ENCODE results near the gene ESCO1.
"Not testable (repeated sequence)": the region's sequence is repeated elsewhere in the genome, so short reads cannot be mapped to it uniquely, and the experiment has no call there.

ESCO1 gene, protein sequence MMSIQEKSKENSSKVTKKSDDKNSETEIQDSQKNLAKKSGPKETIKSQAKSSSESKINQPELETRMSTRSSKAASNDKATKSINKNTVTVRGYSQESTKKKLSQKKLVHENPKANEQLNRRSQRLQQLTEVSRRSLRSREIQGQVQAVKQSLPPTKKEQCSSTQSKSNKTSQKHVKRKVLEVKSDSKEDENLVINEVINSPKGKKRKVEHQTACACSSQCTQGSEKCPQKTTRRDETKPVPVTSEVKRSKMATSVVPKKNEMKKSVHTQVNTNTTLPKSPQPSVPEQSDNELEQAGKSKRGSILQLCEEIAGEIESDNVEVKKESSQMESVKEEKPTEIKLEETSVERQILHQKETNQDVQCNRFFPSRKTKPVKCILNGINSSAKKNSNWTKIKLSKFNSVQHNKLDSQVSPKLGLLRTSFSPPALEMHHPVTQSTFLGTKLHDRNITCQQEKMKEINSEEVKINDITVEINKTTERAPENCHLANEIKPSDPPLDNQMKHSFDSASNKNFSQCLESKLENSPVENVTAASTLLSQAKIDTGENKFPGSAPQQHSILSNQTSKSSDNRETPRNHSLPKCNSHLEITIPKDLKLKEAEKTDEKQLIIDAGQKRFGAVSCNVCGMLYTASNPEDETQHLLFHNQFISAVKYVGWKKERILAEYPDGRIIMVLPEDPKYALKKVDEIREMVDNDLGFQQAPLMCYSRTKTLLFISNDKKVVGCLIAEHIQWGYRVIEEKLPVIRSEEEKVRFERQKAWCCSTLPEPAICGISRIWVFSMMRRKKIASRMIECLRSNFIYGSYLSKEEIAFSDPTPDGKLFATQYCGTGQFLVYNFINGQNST
- 67.0 reads per million, percentile 74 among the genes with 10 or more reads in this experiment for total RNA-seq

DNA sequence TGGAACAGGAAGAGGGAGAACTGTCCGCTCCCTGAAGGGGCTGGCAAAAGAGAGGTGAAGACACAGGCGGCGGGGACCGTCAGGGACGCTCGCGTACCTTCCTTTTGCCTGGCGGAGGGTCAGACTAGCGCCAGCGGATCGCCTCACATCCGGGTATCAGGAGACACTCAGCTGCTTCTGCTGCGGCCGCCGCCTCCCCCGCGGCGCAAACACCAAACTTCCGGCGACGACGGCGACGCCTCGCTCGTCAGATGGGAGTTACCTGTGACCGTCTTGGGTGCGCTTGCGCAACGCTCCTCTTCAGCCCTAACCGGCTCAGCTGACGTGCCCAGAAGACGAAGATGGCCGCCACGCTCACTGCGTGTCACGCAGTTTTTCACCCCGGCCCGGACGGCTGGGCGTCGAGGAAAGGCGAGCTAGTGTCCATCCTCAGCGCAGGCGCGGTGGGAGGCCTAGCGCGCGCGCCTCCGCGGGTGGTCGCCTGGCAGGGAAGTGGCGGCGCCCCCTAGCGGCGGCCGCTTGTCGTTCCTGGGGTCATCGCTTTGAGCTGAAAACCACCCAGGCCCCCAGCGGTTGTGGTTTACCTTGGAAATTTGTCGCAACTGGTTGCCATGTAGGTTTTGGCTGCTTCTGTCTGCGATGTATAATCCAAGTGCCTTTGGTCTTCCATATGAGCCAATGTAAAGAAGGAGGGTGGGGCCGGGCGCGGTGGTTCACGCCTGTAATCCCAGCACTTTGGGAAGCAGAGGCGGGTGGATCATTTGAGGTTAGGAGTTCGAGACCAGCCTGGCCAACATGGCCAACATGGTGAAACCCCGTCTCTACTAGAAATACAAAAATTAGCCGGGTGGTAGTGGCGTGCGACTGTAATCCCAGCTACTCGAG, at the start of gene ESCO1:
TSS of gene ESCO1 (minus strand) at position 179 of the 885 bp plus-strand sequence. CDS start 25,861 bp downstream, outside the sequence.
- DNase-seq, result peak; percentile 88

DNA sequence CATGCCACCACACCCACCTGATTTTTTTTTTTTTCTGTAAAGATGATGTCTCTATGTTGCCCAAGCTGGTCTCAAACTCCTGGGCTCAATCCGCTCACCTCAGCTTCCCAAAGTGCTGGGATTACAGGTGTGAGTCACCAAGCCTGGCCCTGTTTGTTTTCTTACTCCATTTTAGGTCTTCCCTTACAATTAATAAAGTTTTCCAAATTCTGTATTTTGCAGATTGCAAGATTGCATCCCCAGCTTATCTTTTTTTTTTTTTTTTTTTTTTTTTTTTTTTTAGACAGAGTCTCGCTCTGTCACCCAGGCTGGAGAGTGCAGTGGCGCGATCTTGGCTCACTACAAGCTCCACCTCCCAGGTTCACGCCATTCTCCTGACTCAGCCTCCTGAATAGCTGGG, 39.9 kb upstream of the ESCO1 start:
- not testable (repeated sequence) for DNase-seq

DNA sequence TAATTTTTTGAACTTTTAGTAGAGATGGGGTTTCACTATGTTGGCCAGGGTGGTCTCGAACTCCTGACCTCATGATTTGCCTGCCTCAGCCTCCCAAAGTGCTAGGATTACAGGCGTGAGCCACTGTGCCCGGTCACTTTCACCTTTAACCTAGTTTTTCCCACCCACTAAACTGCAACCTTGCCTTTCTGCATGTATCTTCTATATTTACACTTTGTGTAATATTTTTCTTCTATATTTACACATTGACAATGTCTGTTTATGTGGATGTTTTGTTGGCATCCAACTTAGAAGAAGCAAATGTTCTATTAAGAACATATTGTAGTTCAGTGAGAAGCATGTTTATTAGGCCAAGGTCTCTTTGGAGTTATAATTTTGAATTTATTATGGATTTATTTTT, 38.3 kb upstream of the ESCO1 start:
- no peak for DNase-seq

DNA sequence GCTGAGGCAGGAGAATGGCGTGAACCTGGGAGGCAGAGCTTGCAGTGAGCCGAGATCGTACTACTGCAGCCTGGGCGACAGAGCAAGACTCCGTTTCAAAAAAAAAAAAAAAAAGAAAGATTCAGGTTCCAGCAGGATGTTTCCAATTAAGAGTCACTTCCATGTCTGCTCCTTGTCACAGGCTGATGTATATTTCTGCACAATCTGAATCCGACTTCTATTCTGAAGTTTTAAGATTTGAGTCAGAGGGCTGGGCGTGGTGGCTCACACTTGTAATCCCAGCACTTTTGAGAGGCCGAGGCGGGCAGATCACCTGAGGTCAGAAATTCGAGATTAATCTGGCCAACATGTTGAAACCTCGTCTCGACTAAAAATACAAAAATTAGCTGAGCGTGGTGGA, 36.3 kb upstream of the ESCO1 start:
- no peak for DNase-seq

DNA sequence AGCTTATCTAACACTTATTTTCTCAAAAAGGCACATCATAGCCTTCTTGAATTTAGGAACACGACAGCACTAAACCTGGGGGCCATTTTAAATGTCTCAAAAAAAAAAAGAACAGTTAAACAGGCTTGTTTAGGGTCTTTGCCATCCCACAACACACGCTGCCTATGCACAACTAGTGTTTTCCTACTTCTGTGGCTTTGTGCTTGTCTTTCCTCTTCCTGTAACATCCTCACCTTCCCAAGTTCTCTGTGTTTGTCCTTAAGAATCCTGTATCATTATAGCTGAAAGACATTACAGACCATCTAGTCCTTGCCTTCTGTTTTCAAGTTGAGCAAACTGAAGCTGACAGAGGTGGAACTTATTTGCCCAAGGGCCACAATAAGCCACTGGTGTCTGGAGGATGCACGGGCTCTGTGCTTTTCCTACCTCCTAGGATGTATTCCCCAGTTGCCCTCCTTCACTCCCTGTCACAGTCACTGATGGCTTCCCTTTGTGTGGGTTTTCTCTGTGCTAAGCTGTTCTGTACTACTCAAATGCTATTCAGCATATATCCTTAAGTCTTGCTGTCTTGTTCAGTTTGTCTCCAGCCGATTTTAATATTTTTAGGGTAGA, 34.2 kb upstream of the ESCO1 start:
- no peak for DNase-seq

DNA sequence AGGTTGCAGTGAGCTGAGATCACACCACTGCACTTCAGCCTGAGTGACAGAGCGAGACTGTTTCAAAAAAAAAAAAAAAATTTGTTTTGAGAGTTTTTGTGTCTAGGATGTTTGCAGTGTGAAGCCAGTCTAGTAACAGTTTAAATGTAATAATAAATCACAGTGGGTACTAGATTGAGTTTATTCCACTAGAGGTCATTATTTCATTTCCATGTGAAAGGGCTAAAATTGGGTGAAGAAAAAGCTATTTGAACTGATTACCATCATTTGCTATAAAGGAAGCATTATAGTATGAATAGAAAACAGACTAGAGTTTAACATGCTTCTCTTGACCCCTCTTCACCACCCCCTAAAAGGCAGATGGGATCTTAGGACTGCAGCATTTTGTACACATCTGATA, 31.9 kb upstream of the ESCO1 start:
- DNase-seq, result no peak

DNA sequence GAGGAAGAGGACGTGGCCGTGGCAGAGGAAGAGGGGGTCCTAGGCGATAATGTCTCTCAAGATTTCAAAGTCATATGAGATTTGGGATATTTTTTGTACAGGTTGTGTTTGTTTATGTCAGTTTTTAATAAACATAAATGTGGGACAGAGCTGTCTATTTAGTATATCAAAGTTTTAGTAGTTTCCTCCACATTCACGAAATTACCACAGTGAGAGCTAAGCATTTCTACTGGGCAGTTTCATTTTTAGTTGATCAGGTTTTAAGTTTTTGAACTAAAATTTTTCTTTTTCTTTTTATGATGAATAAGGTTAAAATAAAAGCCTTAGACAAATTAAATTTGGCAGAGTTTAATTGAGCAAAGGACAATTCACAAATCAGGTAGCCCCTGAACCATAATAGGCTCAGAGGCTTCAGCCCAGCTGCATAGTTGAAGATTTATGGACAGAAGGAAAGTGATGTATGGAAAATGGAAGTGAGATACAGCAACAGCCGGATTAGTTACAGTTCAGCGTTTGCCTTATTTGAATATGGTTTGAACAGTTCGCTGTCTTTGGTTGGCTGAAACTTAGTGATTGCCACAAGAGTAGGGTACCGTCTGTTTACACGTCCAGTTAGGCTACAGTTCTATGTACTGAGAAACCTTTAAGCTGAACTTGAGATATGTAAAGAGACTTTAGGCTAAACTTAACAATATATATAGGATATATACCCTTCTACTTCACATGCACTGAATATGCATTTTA, 28.8 kb upstream of the ESCO1 start:
- DNase-seq, result no peak

DNA sequence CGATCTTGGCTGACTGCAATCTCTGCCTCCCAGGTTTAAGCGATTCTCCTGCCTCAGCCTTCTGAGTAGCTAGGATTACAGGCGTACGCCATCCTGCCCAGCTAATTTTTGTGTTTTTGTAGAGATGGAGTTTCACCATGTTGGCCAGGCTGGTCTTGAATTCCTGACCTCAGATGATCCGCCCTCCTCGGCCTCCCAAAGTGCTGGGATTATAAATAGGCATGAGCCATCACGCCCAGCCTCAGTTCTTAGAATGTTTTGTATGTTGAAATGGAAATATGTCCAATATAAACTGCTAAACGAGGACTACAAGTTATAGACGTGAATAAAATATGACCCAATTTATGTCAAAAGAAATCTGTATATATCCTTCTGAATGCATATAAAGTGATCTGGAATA, 21.1 kb upstream of the ESCO1 start:
- DNase-seq, result not testable (repeated sequence)

DNA sequence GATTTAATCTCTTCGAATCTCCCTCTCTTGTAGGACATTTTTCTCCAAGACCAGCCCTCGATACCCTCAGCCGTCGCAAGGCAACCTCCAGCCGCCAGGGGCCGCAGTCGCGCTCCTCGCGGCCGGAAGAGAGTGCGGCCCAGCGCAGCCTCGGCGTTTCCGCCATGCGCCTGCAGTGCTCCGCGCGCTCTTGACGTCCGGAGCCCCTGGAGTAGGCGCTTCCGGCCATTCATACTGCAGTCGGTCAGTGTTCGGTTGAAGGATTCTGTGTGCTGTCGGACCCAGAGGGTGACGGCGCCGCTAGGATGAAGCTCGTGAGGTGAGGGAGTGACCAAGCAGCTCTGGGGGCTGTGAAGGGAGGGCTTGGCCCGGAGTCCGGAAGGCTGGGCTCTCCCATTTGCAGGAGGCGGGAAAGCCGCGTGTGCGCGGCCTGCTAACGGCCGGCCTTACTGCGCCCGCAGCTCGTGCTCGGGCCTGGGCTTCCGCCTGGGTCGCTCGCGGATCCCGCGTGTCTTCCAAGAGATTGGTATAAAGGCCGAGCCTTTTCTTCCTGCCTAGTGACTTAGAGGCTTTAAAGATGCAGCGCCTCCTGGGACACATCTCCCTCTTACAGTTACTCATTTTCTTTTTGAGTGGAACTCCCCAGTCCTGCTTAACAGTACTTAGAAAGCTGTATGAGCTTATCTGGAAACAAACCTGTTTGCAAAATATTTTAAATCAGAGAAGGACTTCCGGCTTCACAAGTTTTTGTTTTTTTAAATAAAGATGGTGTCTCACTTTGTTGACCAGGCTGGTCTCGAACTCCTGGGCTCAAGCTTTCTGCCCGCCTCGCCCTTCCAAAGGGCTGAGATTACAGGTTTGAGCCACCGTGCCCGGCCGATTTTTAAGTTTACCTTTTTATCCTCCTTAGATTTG, 11.9 kb upstream of the ESCO1 start, which contains the start of gene SNRPD1:
TSS of gene SNRPD1 (plus strand) at position 190 of the 915 bp plus-strand sequence. CDS start at position 306, 116 bp downstream.
- DNase-seq, result peak; percentile 81

DNA sequence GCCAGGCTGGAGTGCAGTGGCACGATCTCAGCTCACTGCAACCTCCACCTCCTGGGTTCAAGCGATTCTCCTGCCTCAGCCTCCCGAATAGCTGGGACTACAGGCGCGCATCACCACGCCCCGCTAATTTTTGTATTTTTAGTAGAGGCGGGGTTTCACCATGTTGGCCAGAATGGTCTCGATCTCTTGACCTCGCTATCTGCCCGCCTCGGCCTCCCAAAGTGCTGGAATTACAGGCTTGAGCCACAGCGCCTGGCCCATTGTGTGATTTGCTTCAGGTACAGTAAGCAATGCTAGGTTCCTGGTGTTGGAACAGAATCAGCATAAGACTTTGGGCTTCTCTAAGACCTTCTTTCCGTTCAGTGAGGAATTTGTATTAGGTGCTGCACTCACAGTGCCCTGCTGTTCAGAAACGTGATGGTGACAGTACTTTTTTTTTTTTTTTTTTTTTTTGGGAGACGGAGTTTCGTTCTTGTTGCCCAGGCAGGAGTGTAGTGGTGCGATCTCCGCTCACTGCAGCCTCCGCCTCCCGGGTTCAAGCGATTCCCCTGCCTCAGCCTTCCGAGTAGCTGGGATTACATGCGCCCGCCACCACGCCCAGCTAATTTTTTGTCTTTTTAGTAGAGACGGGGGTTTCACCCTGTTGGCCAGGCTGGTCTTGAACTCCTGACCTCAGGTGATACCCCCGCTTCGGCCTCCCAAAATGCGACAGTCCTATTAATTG, 11.1 kb upstream of the ESCO1 start:
- DNase-seq, result not testable (repeated sequence)

DNA sequence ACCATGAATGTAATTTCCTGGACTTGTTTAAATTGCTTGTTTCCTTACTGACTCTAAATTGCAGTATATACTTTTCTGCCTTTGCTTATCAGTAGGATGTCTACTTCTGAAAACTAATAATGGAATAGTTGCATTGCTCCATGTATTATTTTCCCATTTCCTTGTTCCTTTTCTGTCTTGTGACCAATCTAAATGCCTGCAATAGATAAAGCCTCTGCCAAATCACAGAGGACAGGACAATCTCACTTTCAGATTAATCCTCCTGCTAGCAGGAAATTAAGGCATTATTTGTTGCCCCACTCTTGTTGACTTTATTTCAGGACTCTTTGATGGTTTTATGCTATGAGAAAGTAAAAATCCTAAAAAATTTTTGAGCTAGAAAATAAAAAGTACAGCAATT, 4.7 kb upstream of the ESCO1 start:
- DNase-seq, result no peak

DNA sequence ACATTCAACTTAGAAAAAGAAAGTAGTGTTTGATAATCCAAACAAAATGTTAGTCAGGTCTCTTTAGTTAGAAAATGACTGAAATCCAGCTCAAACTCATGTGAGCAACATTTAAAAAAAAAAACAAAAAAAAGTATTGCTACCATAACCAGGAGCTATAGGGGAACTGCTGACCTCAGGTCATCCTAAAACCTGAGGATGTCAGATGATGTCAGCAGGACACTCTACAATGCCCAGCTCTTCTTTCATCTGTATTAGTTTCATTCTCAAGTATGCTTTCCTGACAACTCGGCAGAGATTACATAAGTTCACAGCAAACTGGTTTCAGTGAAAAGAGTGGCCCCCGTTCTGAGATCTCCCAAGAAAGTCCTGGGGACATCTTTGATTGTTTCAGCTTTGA, 4.2 kb upstream of the ESCO1 start:
- no peak for DNase-seq

DNA sequence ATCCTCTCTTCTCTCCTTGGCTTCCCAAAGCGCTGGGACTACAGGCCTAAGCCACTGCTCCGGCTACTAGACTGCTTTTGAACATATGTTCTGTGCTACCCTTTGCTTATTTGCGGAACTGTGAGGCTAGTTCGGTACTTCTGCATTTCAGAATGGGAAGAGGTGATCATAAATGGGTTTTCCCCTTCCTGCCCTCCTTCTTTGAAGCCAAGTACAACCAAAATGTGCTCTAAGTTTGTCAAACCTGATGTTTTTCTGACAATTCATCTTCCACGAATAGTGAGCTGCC, 1.7 kb upstream of the ESCO1 start:
- DNase-seq, result no peak

DNA sequence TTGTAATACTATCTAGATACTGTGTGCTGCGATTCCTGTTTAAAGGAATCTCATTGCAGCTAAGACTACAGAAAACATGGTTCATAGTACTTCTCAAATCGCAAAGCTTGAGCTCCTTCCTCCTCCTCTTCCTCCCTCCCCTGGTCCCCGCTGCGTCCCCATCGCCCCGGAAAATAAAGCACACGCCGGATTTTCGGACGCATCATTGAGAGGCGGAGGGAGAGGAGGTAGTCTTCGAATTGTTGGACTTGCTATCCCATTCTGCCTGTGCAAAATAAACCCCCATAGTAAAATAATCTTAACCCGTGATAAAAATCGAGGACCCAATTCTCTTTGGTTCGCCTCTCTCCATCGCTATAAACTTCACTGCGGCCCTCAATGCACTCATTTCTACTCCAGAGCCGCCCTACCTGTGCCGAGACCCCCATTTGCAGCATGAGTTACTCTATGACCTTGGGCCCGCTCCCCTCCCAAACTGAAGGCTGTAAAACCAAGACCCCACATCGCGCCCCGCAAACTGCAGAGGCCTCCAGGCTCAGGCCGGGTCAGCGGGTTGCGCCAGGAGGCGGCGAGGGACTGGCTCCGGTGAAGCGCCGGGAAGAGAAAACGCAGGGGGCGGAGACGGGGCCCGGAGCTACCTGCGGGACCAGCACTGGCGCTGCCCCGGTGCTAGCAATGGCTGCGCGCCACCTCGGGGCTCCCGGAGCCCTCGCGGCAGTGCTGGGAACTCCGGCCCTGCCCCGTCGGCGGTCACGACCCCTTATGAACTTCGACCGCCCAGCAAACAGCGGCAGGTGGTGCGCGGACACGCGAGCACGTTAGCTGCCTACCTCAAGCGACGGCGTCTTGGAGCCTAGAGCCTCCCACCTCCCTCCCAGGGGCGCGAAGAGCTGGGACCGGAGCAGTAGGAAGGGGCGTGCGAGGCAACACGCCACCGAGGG, 649 bp downstream of the ESCO1 start:
- DNase-seq, result no peak

DNA sequence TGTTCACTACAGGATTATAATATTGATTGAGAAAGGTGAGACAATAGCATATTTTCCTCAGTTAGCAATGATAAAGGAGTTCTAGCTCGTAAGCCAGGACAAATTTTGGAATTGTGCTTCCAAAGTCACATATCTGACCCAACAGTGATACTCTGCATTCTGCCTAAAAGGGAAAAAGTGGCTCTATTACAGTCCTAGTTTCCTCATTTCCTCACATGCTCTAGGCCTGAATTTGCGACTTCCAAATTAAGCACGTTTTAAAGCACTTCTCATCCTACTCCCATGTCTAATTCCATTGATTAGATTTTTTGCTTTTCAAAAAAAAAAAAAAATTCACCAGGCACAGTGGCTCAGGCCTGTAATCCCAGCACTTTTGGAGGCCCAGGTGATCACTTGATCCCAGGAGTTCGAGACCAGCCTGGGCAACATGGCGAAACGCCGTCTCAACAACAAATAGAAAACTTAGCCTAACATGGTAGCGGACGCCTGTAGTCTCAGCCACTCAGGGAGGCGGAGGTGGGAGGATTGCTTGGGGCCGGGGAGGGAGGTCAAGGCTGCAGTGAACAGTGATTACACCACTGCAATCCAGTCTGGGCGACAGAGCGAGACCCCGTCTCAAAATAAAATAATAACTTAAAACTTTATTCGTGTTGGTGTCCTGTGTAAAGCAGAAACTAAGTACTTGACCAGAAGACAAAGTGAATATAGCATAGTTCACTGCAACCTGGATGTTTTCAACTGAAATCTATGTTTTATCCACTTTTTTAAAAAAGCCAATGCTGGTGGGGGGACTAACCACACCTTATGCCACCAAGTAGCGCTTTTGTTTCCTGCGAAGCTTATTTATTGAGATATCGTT, 1.5 kb downstream of the ESCO1 start:
- no peak for DNase-seq

DNA sequence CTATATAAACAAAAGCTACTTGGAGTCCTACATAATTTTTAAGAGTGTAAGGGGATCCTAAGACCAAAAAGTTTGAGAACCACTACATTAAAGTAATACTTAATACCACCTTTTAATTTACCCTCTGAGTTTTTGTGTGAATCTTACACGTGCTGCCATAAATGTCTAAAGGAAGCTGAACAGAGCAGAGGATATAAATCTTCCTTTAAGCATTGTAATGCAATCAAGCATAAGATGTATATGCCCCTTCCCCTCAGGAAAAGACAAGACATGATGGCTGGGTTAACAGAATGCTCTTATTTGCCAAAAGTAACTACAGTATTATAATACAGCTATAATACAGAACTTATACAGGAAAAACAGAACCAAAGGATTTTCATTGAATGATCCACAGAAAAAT, 2.9 kb downstream of the ESCO1 start:
- no peak for DNase-seq

DNA sequence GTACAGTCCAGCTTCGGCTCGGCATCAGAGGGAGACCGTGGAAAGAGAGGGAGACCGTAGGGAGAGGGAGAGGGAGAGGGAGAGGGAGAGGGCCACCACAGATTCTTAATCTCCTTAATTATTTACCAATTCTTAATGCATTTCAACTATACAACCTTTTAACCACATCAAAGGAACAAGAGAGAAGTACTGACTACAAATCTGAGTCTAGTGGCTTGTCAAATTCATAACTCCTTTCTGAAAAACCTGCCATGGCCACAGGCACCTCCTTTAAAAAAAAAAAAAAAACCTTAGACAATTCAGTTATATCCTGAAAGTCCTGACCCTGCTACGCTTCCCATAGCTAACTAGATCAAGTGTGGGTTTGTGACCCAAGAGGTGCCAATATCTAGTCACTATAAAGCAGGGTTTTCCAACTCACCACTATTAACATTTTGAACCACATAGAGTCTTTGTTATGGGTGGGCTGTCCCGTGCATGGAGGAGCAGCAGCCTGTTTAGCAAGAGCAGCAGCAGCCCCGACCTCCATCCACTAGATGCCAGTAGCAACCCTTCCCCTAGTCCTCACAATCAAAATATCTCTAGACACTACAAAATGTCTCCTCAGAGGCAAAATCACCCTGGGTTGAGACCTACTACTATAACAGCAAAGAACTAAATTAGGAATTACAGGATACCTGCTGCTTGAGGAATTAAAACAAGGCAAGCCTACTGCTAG, 6.8 kb downstream of the ESCO1 start:
- no peak for DNase-seq
